GM18519 (cell line): Measurements from ENCODE around the gene CHPF2.

Experiments used
- ATAC-seq: cut with Tn5 transposase; IDR thresholded peaks from one replicate; pipeline ENCODE4 v1.9.1; 2021; ENCODE audit warnings: mild to moderate bottlenecking, moderate library complexity; ENCODE audit not compliant: unreplicated experiment, low FRiP score

The CHPF2 gene

DNA sequence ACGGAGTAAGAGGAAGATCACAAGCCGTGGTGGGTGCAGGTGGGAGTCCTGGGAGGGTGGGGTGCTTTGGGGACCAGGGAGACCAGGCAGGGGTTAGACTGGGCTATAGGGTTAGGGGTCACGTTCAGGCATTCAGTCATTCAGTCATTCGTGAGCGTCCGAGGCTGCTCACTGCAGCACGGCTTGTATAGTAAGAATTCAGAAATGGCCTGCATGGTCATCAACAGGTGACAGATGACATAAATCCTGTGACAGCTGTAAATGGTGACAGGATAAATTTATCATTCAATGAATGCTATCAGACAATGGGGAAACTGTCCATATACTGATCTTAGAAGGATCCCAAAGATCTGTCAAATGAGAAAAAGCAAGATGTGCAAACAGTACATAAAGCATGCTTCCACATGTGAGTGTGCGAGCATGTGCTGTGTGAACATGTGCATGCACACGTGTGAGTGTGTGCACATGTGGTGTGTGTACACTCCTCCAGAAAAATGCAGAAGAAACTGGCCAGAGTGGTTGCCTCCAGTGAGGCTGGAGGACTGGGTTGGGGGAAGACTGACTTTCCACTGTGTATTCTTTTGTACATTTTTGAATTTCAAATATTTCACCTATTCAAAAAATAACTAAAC lies 48.2 kb downstream of the CHPF2 start:
- no peak for ATAC-seq

DNA sequence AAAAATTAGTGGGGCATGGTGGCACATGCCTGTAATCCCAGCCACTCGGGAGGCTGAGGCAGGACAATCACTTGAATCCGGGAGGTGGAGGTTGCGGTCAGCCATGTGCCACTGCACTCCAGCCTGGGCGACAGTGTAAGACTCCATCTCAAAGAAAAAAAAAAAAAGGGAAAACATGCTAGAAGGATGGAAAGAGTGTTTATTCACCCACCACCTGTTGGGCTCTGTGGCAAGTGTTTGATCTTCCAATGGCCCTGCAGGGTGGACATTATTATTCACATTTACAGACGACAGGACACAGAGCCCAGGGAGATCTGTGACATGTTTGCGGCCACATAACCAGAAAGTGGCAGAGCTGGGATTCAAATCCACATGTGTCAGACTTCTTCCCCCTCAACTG lies 49.4 kb downstream of the CHPF2 start:
- no peak for ATAC-seq

DNA sequence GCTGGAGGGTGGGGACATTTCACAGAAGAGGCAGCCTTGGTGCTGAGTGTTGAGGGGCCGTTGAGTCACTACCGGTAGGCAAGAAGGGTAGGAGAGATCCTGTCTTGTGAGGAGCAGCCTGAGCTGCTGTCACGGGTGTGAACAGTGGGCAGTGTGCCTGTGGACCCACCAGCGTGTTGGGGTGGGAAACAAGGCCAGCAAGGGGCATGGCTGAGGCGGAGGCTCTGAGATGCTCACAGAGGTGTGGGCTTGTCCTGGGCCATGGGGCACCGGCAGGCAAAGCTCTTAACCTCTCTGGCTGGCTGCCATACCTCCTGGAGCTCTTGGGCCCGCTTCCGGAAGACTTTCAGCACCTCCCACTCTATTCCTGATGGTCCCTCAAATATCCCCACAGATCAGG lies 49.8 kb downstream of the CHPF2 start:
- ATAC-seq = no peak

DNA sequence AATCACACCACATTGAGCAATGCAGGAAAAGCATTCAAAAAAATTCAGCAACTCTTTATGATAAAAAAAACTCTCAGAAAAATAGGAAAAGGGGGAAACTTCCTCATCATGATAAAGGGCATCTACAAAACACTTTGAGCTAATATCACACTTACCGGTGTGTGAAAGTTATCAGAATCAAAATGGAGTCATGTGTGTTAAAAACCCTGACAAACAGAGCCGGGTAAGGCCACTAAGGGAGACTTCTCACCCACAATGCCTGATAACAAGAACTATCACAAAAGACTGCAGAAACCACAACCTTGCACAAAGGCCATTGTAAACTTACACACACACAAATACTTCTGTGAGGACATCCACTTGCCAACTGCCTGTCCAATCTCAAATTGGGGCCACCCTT lies 51.0 kb downstream of the CHPF2 start:
- no peak for ATAC-seq

DNA sequence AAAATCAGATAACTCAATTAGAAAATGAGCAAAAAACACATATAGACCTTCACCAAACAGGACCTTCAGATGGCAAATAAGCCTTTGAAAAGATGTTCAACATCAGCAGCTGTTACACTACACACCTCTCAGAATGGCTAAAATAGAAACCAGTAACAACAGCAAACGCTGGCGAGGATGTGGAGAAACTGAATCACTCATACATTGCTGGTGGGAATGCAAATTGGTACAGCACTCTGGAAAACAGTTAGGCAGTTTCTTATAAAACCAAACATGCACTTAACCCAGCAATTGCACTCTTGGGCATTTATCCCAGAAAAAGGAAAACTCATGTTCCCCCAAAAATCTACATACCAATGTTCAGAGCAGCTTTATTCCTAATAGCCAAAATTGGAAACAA lies 53.9 kb downstream of the CHPF2 start:
- ATAC-seq = no peak
